Activated effector memory CD4-positive, alpha-beta T cell treated with Interleukin-2 at 50 U/mL for 16 hours (primary cell): ENCODE results near the gene LIME1.
A peak's percentile ranks its signal among the peaks of the same experiment; 100 is the strongest.

Experiments
- DNase-seq: peaks from one replicate; pipeline ENCODE4 v3.0.0-alpha.2; 2020

The LIME1 gene

DNA sequence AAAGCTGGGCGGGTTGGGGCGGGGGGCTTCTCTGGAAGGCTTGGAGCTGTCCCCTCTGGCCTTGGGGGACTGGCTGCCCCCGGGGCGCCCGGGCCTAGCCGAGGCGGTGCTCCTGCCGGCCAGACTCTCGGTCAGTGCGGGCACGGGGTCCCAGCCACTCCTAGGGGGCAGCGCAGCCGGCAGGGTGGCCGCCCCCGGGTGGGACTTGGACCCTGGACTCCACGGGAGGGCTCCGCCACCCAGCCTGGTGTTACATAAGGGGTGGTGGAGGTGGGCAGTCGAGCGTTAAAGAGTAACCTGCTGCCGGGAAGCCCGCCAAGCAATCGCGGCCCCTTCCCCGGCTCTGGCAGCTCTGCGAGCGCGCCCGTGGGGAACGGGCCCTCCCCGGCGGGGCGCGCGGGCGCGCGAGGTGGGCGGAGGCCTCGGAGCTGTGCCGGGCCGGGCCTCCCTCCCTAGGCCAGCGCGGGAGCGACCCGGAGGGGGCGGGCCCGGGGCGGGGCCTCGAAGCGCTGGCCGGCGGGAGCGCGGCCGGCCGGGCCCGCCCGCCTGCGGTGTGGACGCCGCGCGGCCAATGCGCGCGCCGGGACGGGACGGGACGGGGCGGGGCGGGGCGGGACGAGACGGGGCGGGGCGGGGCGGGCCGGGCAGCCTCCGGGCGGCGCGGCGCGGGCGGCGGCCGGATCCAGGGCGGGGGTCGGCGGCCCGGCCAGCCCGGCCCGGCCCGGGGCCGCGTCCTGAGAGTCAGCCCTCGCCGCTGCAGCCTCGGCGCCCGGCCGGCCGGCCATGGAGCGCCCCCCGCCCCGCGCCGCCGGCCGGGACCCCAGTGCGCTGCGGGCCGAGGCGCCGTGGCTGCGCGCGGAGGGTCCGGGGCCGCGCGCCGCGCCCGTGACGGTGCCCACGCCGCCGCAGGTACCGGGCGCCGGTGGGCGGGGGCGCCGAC is 2.9 kb downstream of the LIME1 start, which contains the start of gene SLC2A4RG:
Gene SLC2A4RG (plus strand): TSS at position 647 of the 940 bp plus-strand sequence. CDS start 137 bp downstream, at position 784.
- peak; percentile 57 for DNase-seq

DNA sequence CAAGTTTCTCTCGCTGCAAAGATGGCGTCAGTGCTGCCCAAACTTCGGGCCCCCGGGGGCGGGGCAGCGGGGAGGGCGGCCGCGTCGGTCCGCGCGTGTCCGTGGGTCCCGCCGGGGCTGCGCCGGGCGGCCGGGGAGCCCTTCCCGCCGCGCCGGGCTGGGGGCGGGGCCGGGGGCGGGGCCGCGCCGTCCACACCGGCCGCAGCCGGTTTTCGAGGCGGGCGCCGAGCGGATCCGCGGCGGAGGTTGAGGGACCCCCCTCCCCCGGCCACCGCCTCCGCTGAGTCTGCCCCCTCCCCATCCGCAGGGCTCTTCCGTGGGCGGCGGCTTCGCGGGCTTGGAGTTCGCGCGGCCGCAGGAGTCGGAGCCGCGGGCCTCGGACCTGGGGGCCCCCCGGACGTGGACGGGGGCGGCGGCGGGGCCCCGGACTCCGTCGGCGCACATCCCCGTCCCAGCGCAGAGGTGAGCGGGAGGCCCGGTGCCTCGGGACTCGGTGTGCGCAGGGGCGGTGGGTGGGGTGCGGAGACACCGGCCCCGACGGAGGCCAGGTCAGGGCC is 3.7 kb downstream of the LIME1 start:
- peak; percentile 48 for DNase-seq

DNA sequence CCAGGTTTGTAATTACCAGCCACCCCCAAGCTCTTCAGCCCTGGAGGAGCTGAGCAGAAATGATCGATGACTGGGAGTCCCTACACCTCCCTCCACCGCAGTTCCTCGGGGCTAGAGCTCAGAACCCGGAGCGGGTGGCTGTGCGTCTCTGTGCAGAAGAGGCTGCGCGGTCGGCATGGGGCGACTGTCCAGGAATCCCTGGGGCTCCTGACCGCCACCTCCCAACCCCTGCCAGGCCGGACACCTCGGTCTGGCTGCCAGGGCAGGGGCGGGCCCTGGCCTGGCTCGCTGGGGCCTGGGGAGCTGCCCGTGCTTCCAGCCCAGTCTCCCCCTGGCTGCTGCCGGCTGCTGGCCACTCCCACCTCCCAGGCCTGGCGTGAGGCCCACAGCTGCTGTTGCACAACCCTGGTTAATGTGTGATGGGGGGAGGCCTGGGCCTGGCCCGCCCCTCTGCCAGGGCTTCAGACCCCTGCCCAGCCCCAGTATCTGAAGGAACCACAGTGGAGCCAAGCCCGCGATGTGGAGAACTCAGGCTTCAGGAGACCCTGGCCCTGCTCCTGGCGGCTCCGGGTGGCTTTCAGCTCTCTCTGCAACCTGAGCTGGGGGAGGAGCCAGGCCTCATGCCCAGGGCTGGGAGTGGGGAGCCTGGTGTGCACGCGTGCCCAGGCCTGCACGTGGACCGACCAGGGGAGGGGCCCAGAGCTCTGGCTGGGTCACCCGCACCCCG is 4.3 kb downstream of the LIME1 start:
- DNase-seq, result peak; percentile 31

DNA sequence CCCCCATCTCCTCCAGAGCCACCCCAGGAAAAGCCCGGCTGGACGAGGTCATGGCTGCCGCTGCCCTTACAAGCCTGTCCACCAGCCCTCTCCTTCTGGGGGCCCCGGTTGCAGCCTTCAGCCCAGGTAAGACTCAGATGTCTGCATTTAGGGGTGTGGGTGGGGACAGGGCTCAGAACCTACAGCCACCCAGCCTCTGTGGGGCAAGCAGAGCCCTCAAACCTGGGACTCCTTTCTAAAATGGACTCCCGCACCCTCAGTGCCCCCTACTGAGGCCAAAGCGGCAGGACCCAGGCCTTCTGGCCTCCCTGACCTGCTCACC is 4.9 kb downstream of the LIME1 start:
- DNase-seq, result no peak

DNA sequence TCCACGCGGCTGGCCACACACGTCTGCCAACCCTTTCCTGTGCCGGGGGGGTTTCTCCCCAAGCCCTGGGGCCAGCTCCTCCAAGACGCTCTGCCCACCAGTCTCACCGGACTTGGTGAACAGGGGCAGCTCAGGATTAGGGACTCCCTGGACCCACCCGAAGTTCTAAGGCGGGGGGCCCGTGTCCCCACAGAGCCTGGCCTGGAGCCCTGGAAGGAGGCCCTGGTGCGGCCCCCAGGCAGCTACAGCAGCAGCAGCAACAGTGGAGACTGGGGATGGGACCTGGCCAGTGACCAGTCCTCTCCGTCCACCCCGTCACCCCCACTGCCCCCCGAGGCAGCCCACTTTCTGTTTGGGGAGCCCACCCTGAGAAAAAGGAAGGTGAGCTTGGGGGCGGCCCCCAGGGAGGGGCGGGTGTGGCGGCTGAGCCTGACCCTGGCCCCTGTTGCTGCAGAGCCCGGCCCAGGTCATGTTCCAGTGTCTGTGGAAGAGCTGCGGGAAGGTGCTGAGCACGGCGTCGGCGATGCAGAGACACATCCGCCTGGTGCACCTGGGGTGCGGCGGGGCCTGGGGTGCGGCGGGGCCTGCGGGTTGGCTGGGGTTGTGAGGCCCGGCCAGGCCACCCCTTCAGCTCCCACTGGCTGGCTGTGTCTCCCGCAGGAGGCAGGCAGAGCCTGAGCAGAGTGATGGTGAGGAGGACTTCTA is 5.4 kb downstream of the LIME1 start:
- DNase-seq, result no peak

DNA sequence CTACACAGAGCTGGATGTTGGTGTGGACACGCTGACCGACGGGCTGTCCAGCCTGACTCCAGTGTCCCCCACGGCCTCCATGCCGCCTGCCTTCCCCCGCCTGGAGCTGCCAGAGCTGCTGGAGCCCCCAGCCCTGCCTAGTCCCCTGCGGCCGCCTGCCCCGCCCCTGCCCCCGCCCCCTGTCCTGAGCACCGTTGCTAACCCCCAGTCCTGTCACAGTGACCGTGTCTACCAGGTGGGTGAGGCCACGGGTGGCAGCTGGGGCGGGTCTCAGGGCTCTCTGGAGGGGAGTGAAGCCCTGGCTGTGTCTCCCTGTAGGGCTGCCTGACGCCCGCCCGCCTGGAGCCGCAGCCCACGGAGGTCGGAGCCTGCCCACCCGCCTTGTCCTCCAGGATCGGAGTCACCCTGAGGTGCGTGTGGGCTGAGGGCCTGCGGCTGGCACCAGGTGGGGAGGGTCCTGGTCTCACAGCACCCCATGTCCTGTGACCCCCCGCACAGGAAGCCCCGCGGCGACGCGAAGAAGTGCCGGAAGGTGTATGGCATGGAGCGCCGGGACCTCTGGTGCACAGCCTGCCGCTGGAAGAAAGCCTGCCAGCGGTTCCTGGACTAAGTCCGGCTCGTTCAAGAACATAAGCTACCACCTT is 6.0 kb downstream of the LIME1 start:
- no peak for DNase-seq

DNA sequence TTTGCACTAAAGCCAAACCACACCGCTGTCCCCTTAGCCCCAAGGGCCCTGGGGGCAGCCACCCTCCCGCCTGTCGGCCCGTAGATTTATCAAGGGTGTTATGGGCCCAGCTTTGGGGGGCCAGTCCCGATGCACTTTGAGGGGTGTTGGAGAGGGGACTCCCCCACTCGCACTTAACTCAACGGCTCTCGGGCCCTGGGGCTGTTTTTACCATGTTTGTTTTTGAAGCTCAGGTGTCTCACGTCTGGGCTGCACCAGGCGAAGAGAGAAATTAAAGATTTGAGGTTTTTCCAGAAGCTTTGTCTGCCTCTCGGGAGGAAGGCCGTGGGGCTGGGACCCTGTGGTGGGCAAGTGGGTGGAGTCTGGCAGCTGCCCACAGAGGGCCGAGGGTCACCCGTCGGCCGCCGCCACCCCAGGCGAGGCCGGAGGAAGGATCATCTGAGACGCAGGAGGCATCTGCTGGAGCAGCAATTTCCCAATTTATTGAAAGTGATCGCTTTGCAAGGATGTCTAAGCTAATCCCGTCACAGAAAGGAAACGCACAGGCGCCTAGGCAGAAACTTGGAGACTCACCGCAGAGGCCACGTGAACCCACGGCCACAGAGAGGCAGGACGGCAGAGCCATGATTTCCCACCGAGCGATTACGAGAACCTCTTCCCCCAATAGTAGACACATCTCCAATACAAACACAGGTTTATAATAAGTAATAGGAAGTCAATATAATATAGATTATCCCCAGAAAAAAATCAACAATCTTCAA is 6.9 kb downstream of the LIME1 start:
- DNase-seq, result no peak

DNA sequence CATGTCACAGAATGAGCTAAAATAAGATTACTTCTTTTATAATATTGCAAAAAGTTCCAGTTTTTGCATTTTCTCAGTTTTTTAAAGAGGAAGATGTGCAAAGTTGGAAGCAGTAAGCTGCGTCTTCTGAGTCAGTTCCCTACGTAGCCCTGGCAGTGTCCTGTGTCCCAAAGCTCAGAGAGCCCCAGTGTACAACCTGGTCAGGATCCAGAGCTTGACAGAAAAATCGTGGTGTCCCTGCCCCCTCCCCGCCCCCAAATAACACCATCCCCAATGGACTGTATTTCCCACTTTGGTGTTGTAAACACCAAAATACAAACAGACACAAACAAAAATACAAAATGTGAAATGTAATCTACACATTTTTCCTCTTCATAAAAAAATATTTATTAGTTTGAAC is 7.7 kb downstream of the LIME1 start:
- DNase-seq, result no peak

DNA sequence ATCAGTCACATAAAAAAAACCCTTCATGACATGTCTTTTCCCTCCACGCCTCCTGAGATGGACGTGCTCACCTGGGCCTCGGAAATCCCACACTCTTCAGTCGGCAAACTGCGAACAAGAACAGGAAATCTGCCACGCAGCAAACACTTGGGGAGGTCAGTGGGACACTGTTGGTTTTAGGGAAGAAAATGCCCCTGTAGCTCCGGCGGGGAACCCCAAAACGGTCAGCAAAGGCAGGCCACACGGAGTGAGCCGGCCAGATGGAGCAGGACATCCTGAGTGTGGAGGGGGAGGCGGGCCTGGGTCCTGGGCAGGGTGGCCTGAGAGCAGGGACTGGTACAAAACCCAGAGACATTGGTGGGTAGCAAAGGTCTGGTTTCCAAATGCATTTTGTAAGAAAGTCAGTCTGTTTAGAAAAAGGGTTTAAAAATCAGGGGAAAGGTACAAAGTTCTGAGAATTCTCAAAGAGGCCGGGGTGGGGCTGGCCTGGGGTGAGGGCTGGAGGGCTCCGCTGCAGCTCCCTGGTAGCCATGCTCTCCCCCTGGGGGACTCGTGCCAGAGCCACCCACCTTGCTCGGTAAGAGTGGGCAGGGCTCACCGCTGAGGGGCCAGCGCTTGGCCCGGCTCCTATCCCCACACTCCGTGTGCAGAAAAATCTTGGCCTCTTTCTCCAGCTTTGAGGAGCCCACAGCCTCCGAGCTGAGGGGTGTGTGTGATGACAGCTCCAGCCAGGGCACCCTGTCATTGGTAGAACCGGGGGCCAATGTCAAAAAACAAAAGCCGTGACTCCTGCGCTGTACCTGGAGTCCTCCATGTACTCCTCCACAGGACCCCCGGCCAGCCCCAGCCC is 8.3 kb downstream of the LIME1 start:
- no peak for DNase-seq

DNA sequence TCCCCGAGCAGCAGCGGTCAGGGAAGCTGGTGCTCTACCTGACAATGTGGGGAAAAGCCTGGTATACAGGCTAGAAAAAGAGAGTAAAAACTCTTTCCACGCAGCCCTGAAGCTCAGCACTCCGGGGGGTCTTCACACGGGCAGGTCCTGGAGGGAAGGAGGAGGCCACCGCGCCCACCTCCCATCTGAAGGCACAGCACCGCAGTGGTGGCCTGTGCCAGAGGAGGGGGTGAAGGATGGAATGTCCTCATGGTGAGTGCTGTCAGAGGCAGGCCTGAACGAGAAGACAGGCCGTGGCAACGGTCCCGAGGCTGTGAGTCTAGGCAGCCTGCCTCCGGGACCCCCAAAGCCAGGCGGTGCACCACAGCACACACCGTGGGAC is 9.0 kb downstream of the LIME1 start:
- DNase-seq, result no peak

DNA sequence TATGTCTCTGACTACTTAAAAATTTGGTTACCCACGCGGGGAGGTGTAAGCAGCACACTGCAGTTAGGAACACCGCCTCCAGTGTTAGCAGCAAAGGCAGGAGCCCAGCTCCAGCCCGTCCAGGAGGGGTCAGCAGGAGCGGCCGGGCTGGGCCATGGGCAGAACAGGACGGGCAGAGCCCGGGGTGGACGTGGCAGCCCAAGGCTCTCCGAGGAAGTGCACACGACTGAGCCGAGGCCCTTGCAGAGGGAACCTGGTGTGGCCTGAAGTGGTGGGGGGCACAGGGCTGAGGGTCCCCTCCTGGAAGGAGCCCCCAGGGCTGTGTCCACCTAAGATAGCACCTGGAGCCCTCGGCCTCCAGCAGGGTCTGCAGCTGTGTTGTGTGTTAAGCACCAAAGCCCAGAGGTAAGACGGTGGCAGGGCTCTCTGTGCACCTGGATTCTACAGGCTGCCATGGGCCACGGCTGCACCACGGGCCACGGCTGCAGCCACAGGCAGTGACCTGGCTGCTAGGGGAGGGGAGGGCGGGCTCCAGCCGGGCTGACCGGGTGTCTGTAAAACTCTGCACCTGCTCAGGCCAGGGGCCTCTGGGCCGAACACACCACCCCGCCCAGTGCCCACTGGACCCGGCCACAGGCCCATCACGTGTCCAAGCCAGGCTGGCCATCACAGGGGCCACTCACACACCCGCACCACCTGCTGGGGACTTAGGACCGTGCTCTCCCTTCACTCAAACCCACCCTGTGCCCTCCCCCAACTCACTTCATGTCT is 9.7 kb downstream of the LIME1 start:
- no peak for DNase-seq

DNA sequence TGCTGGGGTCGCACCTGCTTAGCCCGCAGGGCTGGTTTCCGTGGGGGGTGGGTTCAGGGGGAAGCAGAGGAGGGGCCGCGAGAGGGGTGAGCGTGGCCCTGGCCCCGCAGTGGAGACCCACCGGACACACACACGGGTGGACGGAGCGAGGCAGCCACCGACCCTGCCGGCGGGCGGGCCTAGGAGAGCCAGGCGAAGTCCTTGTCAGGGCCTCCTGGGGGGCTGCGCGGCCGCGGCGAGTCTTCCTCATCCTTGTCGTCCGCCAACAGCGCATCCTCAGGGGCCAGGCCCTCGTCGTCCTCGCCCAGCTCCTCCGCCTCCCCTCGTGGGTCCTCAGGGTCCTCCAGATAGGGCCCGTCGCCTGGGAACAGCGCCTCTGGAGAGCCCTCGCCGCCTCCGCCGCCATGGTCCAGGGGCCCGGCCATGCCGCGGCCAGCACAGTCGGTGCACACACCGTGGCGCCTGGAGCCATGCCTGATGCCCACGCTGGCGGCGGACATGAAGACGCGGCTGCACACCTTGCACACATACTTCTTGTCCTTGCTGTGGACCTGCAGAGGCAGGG is 10.4 kb downstream of the LIME1 start:
- DNase-seq, result no peak

DNA sequence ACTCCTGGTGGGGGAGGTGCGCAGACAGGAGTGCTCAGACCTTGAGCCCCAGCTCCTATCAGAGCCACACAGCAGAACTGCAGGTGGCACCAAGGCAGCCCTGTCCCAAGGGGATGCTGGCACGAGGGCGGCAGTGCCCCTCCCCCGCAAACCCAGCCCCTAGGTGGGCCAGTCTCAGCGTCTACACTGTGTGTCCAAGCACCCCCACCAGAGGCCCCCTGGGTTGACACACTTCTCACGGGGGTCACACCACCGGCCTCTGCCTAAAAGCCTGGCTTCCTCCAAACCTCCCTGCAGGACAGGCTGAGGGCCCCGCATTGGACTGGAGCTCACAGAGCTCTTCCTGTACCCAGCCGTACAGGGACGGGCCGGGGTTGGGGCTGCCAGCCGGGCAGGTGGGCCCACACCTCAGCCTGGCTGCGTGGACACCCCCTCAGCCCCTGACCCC is 11.2 kb downstream of the LIME1 start:
- no peak for DNase-seq

DNA sequence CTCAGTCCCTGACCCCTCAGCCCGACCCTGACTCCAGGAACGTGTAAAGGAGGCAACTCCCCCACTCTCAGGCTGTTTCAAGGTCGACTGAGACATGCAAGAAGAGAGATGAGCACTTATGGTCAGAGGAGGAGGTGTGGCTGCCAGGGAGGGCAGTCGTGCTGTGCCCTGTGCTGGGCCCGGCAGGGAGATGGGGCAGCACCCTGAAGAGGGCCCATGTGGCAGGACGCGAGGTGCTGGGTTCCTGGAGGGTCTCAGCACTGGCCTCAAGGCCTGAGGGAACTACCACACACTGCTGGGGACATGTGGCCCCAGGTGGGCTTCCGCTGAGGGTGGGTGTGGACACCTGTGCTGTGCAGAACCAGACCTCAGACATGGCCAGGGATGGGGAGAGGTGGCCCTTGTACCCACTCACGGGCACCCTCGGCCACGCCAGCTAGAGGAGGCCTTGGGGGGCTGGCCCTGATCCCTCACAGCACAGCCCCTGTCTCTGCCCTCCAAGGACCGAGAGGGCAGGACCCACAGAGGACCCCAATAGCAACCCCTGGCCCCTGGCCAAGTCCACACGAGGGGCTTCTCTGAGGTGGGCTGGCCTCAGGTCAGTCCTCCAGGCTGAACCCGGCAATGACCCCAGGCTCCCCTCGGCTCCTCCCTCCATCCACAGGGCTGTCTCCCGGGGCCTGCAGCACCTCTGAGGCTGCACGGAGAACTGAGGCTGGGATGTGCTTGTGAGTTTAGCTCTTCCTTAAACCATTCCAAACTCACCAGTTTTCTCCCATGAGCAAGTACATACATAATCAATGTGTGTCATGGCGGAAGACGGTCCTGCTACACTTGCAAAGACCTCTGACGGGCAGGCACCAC is 11.8 kb downstream of the LIME1 start:
- DNase-seq, result no peak

DNA sequence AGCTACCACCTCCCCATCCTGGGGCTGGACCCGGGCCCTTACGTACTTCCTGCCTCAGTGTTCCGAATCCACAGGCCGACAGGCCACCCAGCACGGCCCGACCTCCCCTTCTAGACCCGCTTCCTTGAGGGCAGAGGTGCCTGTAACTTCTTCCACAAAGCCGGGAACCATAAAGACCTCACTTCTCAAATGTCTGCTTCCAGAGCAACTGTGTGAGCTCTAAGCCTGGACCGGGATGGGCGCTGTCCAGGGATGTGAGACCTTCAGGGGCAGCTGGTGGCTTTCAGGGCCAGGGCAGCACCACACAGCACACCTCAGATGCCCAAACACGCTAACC is 12.4 kb downstream of the LIME1 start:
- DNase-seq, result no peak

DNA sequence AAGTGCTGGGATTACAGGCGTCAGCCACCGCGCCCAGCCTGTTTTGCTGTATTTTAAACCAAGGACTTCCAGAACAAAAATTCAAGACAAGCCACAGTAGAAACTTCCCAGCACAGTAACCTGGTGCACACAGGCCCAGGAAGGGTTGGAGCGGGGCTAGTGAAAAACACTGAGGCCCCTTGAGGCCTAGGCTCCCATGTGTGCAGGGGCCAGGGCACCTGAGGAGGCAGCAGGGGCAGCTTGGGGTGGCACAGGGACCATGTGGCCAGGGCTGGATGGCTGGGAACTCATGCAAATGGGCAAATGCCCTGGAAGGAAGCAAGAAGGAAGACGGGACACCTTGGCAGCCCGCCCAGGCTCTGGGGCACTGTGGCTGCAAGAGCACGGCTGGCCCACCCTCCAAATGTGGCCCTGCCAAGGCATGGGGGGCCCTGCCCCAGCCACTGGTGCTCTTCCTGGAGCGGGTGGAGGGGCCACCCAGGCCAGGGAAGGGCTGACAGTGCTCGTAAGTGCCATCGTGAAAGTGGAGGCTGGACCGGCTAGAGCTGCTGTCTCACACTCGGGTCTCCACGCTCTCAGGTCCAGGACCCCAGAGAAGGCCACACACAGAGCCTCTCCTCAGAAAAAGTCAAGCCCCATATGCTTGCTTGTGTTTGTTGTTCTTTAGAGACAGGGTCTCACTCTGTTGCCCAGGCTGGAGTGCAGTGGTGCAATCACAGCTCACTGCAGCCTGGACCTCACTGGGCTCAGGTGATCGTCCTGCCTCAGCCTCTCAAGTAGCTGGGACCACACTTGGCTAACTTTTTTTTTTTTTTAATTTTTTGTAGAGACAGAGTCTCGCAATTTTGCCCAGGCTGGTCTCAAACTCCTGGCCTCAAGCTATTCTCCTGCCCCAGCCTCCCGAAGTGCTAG is 13.4 kb downstream of the LIME1 start:
- no peak for DNase-seq

DNA sequence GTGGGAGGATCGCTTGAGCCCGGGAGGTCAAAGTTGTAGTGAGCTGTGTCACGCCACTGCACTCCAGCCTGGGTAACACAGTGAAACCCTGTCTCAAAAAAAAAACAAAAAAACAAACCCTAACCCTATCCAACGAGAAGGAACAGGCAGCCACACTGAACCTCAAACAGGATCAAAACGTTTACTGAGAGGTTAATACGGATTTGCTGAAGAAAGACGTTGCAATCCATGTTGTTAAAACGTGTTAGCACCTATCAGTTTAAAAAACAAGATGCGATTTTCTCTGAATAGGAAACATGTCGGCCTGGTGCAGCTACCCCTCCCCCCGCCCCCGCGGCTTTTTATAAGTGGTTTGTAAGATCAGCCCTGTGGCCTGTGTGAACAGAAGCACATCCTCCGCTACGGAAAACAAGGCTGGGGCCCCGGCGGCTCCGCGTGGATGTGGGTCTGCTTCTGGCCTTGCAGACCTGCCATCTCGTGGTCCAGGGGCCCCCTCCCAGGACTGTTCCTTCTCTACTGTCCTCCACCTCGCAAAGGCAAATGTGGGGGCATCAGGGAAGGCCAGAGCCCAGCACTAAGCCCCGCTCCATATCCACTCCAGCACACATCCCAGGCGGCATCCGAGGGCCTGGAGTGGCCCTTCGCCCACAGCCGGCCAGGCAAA is 14.5 kb downstream of the LIME1 start:
- peak; percentile 64 for DNase-seq
